ENCODE measurements around the gene IFNGR2.

The IFNGR2 gene

DNA sequence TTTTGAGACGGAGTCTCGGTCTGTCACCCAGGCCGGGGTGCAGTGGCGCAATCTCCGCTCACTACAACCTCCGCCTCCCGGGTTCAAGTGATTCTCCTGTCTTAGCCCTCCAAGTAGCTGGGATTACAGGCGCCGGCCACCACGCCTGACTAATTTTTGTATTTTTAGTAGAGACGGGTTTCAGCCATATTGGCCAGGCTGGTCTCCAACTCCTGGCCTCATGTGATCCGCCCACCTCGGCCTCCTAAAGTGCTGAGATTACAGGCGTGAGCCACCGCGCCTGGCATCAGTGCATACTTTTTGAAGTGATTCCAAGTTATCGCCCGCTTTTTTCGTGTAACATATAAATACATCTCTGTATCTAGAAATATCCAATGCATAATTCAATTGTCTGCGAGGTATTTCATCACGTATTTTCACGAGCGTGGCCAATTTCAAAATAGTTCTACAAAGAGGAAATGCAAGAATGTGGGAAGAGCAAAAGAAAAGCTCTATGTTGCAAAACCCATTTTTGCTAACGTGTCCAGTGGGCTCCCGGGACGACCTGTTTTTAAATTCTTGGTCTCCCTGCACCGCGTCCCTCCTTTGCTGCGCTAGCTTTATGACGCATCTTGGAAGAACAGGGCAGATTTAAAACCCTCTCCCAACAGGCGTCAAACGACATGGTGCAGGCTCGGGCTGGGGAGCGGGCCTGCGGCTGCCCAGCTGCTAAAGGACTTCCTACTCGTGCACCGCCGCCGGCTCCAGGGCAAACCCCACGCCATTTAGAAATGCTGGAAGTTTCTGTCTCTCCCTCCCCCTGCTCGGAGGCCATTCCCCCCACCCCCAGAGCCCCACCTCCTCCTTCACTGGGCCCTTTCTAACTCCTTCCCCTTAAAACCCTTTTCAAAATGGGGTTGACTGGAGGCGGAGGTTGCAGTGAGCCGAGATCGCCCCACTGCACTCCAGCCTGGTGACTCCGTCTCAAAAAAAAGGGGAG lies 923 bp upstream of the IFNGR2 start:
- Histone ChIP-seq H3K4me3 (ENCODE audit: low read depth, low read length) (peak overlapping the region; percentile 68), H3K36me3 (ENCODE audit: control insufficient read depth in 2 of 2, insufficient read depth in 1 of 2, low read length in 2 of 2) (peaks cover 0 to 4% of the 10 kb centered on the region in 2 experiments; a peak in 1 of 3 replicates), H3K9me3 (ENCODE audit: control insufficient read depth, insufficient read depth, low read depth, low read length) (no peaks in the 10 kb centered on the region), H3K4me1 (ENCODE audit: control insufficient read depth, insufficient read depth, low read length) (peaks cover 7% of the 10 kb centered on the region), H3K27ac (ENCODE audit: extremely low read depth, low read depth, low read length) (no peak overlapping the region)
- ChIA-PET CTCF (interaction anchor here (0.6 to 1.0 kb wide), 4 partner anchors 22 to 552 kb away, joined by 3 to 6 read pairs (median 3); partner anchors contain the start of gene IFNAR1), POLR2A (interaction anchor here (0.6 to 1.0 kb wide), 4 partner anchors 21 to 78 kb away, joined by 3 to 5 read pairs (median 4); partner anchors contain the start of gene TMEM50B)
- TF ChIP-seq ZBTB44 (tag by site-specific recombination; IDR thresholded peaks at IDR 0.05) (0 out of 2 replicates have a peak, but pooled peaks have one; percentile 8), ZBTB48 (tag by site-specific recombination; IDR thresholded peaks at IDR 0.05) (no peak), ZFHX2 (tag by site-specific recombination; conservative IDR thresholded peaks at IDR 0.05) (peak; percentile 22; the same call in 1 of the 2 replicates), ZNF341 (tag by site-specific recombination; IDR thresholded peaks at IDR 0.05; ENCODE audit: low read depth) (peak; percentile 35)

DNA sequence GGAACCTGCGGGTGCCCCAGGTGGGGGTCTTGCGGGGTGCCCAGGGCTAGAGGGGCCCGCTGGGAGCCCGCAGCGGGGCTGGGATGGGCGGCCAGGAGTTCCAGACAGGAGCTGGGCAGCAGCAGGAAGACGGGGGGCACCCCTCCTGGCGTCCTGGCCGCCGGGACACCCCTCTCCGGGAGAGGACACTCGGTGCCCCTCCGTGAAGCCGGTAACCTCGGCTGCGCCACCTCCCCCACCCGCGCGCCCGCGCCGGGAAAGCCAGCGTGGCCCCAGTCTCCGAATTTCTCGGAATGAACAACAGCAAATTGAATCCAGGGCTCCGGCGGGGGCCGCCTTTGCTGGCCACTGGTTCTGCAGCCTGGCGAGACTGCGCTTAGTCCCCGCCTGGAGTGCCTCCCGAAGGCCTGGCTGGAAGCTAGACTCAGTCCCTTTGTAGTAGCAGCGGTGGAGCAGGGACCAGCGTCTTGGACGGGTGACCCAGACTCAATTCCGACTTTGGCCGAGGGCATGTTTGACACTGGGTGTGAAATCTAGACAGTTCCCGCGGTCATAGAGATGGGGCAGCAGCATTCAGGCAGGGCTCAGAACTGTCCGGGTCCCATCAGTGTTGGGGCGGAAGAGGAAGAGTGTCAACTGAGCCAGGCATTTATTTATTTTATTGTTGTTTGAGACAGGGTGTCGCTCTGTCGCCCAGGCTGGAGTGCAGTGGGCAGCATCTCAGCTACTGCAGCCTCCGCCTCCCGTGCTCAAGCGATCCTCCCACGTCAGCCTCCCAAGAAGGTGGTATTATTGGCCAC lies 773 bp downstream of the IFNGR2 start:
- ChIA-PET POLR2A (interaction anchor here (0.5 to 1.8 kb wide), 9 partner anchors 9 to 317 kb away, joined by 3 to 6 read pairs (median 4); partner anchors contain the start of genes DNAJC28, IFNAR1, IL10RB and TMEM50B), CTCF (interaction anchor here (0.9 to 1.8 kb wide), 2 partner anchors 18 to 43 kb away, joined by 6 to 10 read pairs; no protein-coding TSS in a partner anchor)
- peak overlapping the region; percentile 77 for H3K27ac ChIP-seq (ENCODE audit: extremely low read depth, low read depth, low read length)
- TF ChIP-seq ZNF19 (tag by site-specific recombination; IDR thresholded peaks at IDR 0.05; ENCODE audit: low read depth) (no peak), GLIS2 (tag by site-specific recombination; IDR thresholded peaks at IDR 0.05) (peak; percentile 93), ZNF600 (tag by site-specific recombination; IDR thresholded peaks at IDR 0.05) (peak; percentile 66), ZEB2 (tag by site-specific recombination; IDR thresholded peaks at IDR 0.05) (peak; percentile 66; the same call in 1 of the 2 replicates), ZBTB20 (tag by site-specific recombination; IDR thresholded peaks at IDR 0.05) (peak; percentile 88), ZFHX2 (tag by site-specific recombination; conservative IDR thresholded peaks at IDR 0.05) (peak; percentile 90), ZNF768 (tag by site-specific recombination; IDR thresholded peaks at IDR 0.05) (no peak), PATZ1 (tag by site-specific recombination; IDR thresholded peaks at IDR 0.05) (peak; percentile 90), WT1 (tag by site-specific recombination; IDR thresholded peaks at IDR 0.05) (peak; percentile 64; the same call in 1 of the 2 replicates), PRDM10 (tag by site-specific recombination; IDR thresholded peaks at IDR 0.05) (0 out of 2 replicates have a peak, but pooled peaks have one; percentile 31), PRDM1 (tag by site-specific recombination; IDR thresholded peaks at IDR 0.05) (no peak), EGR2 (tag by site-specific recombination; IDR thresholded peaks at IDR 0.05; ENCODE audit: low read depth) (peak; percentile 92), ZIC2 (tag by site-specific recombination; IDR thresholded peaks at IDR 0.05) (peak; percentile 95), SP3 (tag by site-specific recombination; IDR thresholded peaks at IDR 0.05) (peak; percentile 68), ZNF341 (tag by site-specific recombination; IDR thresholded peaks at IDR 0.05; ENCODE audit: low read depth) (peak; percentile 46), ZNF548 (tag by site-specific recombination; IDR thresholded peaks at IDR 0.05) (no peak), ZNF292 (tag by site-specific recombination; IDR thresholded peaks at IDR 0.05; ENCODE audit: borderline replicate concordance, low read depth) (no peak), GLIS1 (tag by site-specific recombination; IDR thresholded peaks at IDR 0.05) (peak; percentile 92)
- TF ChIP-seq, protein P1, sequence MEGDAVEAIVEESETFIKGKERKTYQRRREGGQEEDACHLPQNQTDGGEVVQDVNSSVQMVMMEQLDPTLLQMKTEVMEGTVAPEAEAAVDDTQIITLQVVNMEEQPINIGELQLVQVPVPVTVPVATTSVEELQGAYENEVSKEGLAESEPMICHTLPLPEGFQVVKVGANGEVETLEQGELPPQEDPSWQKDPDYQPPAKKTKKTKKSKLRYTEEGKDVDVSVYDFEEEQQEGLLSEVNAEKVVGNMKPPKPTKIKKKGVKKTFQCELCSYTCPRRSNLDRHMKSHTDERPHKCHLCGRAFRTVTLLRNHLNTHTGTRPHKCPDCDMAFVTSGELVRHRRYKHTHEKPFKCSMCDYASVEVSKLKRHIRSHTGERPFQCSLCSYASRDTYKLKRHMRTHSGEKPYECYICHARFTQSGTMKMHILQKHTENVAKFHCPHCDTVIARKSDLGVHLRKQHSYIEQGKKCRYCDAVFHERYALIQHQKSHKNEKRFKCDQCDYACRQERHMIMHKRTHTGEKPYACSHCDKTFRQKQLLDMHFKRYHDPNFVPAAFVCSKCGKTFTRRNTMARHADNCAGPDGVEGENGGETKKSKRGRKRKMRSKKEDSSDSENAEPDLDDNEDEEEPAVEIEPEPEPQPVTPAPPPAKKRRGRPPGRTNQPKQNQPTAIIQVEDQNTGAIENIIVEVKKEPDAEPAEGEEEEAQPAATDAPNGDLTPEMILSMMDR (tag by site-specific recombination; IDR thresholded peaks at IDR 0.05) = peak; percentile 7; the same call in 1 of the 2 replicates

More for the DNA sequence above, 773 bp downstream of the IFNGR2 start:
- Histone ChIP-seq H3K9me3 (ENCODE audit: control insufficient read depth, insufficient read depth, low read depth, low read length) (no peaks in the 10 kb centered on the region), H3K36me3 (ENCODE audit: control insufficient read depth in 2 of 2, insufficient read depth in 1 of 2, low read length in 2 of 2) (peaks cover 0 to 4% of the 10 kb centered on the region in 2 experiments; a peak in 1 of 3 replicates), H3K4me1 (ENCODE audit: control insufficient read depth, insufficient read depth, low read length) (peaks cover 7% of the 10 kb centered on the region), H3K4me3 (ENCODE audit: low read depth, low read length) (peak overlapping the region; percentile 68)
